Neuronal stem cell (in vitro differentiated cells): ENCODE measurements around the gene POLR3B.

Source experiments
- DNase-seq: peaks from one replicate; pipeline ENCODE4 v3.0.0-alpha.2; 2013; ENCODE audit warnings: low spot score
- H2AFZ ChIP-seq: one replicate; pipeline ENCODE4 v1.6.1; 2013; ENCODE audit warnings: mild to moderate bottlenecking, low read length, inconsistent platforms
- H2AK5ac ChIP-seq: 2 replicates; pipeline ENCODE4 v1.6.1; 2013; ENCODE audit warnings: low read depth, mild to moderate bottlenecking, inconsistent platforms, low read length, moderate library complexity, mixed read lengths
- H2BK120ac ChIP-seq: 2 replicates; pipeline ENCODE4 v1.6.1; 2013; ENCODE audit warnings: low read depth, mild to moderate bottlenecking, inconsistent platforms, low read length, moderate library complexity, mixed read lengths
- H2BK12ac ChIP-seq: one replicate; pipeline ENCODE4 v1.6.1; 2013; ENCODE audit warnings: low read length, inconsistent platforms
- H2BK15ac ChIP-seq: 2 replicates; pipeline ENCODE4 v1.6.1; 2013; ENCODE audit warnings: mild to moderate bottlenecking, low read length, inconsistent platforms, mixed read lengths
- H2BK5ac ChIP-seq: one replicate; pipeline ENCODE4 v1.6.1; 2013; ENCODE audit warnings: inconsistent platforms, mild to moderate bottlenecking, low read length, moderate library complexity
- H3K14ac ChIP-seq: one replicate; pipeline ENCODE4 v1.6.1; 2013; ENCODE audit warnings: low read length, inconsistent platforms
- H3K18ac ChIP-seq: 2 replicates; pipeline ENCODE4 v1.6.1; 2013; ENCODE audit warnings: low read length, inconsistent platforms
- H3K23ac ChIP-seq: 2 replicates; pipeline ENCODE4 v1.6.1; 2013; ENCODE audit warnings: low read depth, mild to moderate bottlenecking, mixed read lengths, low read length, inconsistent platforms; ENCODE audit not compliant: poor library complexity
- H3K27ac ChIP-seq: replicated peaks from 3 replicates; pipeline ENCODE4 v1.5.1; 2013; ENCODE audit warnings: low read length, inconsistent platforms
- H3K27me3 ChIP-seq, 3 experiments: 2 replicates each; pipeline ENCODE4 v1.6.1; 2013; ENCODE audit warnings: low read length in 3 of 3, mild to moderate bottlenecking in 2 of 3, inconsistent platforms in 1 of 3, low read depth in 1 of 3, mixed read lengths in 1 of 3, moderate library complexity in 1 of 3; ENCODE audit not compliant: control insufficient read depth in 3 of 3, insufficient read depth in 3 of 3
- H3K36me3 ChIP-seq, 2 donors: replicated peaks in 1 of 2; 2 replicates each; pipeline ENCODE4 v1.6.1; 2013; ENCODE audit warnings: low read length in 2 of 2; ENCODE audit not compliant: control insufficient read depth in 2 of 2, insufficient read depth in 2 of 2
- H3K4ac ChIP-seq: 2 replicates; pipeline ENCODE4 v1.6.1; 2013; ENCODE audit warnings: inconsistent platforms, mild to moderate bottlenecking, low read length, moderate library complexity
- H3K4me1 ChIP-seq, 2 donors: 1 replicate in 1 of 2; 2 replicates in 1 of 2; pipeline ENCODE4 v1.6.1; 2013; ENCODE audit warnings: low read length in 2 of 2, low read depth in 1 of 2; ENCODE audit not compliant: control insufficient read depth in 2 of 2, insufficient read depth in 1 of 2
- H3K4me2 ChIP-seq: one replicate; pipeline ENCODE4 v1.6.1; 2013; ENCODE audit warnings: mild to moderate bottlenecking, low read length, inconsistent platforms; ENCODE audit not compliant: insufficient read depth, poor library complexity, severe bottlenecking
- H3K4me3 ChIP-seq, 2 donors: 2 replicates each; pipeline ENCODE4 v1.5.1; 2013; ENCODE audit warnings: low read length in 2 of 2, mild to moderate bottlenecking in 2 of 2, inconsistent platforms in 1 of 2, moderate library complexity in 1 of 2
- H3K79me1 ChIP-seq: one replicate; pipeline ENCODE4 v1.6.1; 2013; ENCODE audit warnings: low read depth, mild to moderate bottlenecking, inconsistent platforms, low read length, moderate library complexity
- H3K9ac ChIP-seq: one replicate; pipeline ENCODE4 v1.6.1; 2013; ENCODE audit warnings: mild to moderate bottlenecking, low read depth, low read length, inconsistent platforms; ENCODE audit not compliant: poor library complexity
- H3K9me3 ChIP-seq, 2 donors: replicated peaks in 1 of 2; 2 replicates each; pipeline versions ENCODE3 to v1.6.1; 2013; ENCODE audit warnings: low read length in 2 of 2, mild to moderate bottlenecking in 2 of 2, inconsistent platforms in 1 of 2, low read depth in 1 of 2, mixed read lengths in 1 of 2, moderate library complexity in 1 of 2; ENCODE audit not compliant: control insufficient read depth in 2 of 2, insufficient read depth in 1 of 2
- H4K8ac ChIP-seq: one replicate; pipeline ENCODE4 v1.6.1; 2013; ENCODE audit warnings: low read depth, mild to moderate bottlenecking, inconsistent platforms, low read length, moderate library complexity
- H4K91ac ChIP-seq: one replicate; pipeline ENCODE4 v1.6.1; 2013; ENCODE audit warnings: low read length, low read depth, mild to moderate bottlenecking, inconsistent platforms; ENCODE audit not compliant: poor library complexity
- WGBS, 2 donors: extraction: QIAGEN DNeasy Blood & Tissue Kit; methylation state at CpG; one replicate each; pipeline ENCODE4 v1.1.7; 2013; ENCODE audit warnings: missing lambda C conversion rate in 2 of 2, mixed read lengths in 1 of 2; ENCODE audit not compliant: insufficient read length in 2 of 2, insufficient replicate concordance in 1 of 2; ENCODE audit errors: extremely low coverage in 2 of 2; 5-methylcytosine and 5-hydroxymethylcytosine counted together

The POLR3B gene

GRCh38 chr12:106353175-106353574 is 4.4 kb upstream of the POLR3B start:
- H3K27me3 ChIP-seq, result no peaks in the 10 kb centered on the region
- peaks cover 2% of the 10 kb centered on the region for H3K79me1 ChIP-seq
- H3K4me1 ChIP-seq, result peaks cover 0 to 4% of the 10 kb centered on the region in 2 donors
- H4K91ac ChIP-seq, result no peak overlapping the region
- no peak overlapping the region for H3K18ac ChIP-seq
- H4K8ac ChIP-seq, result no peak overlapping the region
- H3K9me3 ChIP-seq, result no peaks in the 10 kb centered on the region
- H3K4me3 ChIP-seq, result no peak overlapping the region
- no peak overlapping the region for H2BK5ac ChIP-seq
- H2AK5ac ChIP-seq, result no peak overlapping the region
- no peaks in the 10 kb centered on the region for H3K36me3 ChIP-seq
- no peak overlapping the region for H3K4me2 ChIP-seq
- no peak overlapping the region for H3K14ac ChIP-seq
- H2BK12ac ChIP-seq, result no peak overlapping the region
- no peak overlapping the region for H3K9ac ChIP-seq
- DNase-seq, result no peak
- no peak overlapping the region for H3K23ac ChIP-seq
- no peak overlapping the region for H2AFZ ChIP-seq
- H2BK15ac ChIP-seq, result no peak overlapping the region
- WGBS, 2 donors, result no CpG with 5 or more reads among the region's 6 CpGs
- H3K4ac ChIP-seq, result no peak overlapping the region
- H2BK120ac ChIP-seq, result no peak overlapping the region
- H3K27ac ChIP-seq, result no peak overlapping the region

- no peak overlapping the region for H2BK12ac ChIP-seq
- no peak overlapping the region for H3K23ac ChIP-seq
- no peak overlapping the region for H4K91ac ChIP-seq
- no peak for DNase-seq
- no peak overlapping the region for H3K9ac ChIP-seq
- no CpG with 5 or more reads among the region's 17 CpGs for WGBS, 2 donors
- peak overlapping the region; percentile 93 for H2BK5ac ChIP-seq
- peak overlapping the region; percentile 69 to 90 for H3K4me3 ChIP-seq
- H3K9me3 ChIP-seq, result no peaks in the 10 kb centered on the region
- no peaks in the 10 kb centered on the region for H3K36me3 ChIP-seq
- no peak overlapping the region for H2AK5ac ChIP-seq
- peaks cover 7% of the 10 kb centered on the region for H3K79me1 ChIP-seq
- no peak overlapping the region for H3K4ac ChIP-seq
- H2BK15ac ChIP-seq, result no peak overlapping the region
- H3K14ac ChIP-seq, result no peak overlapping the region
- no peak overlapping the region for H3K18ac ChIP-seq
- no peak overlapping the region for H2BK120ac ChIP-seq
- peaks cover 2 to 7% of the 10 kb centered on the region in 2 donors for H3K4me1 ChIP-seq
- H3K27me3 ChIP-seq, result no peaks in the 10 kb centered on the region
- H3K4me2 ChIP-seq, result peak overlapping the region; percentile 99
- peak overlapping the region; percentile 92 for H2AFZ ChIP-seq
- no peak overlapping the region for H4K8ac ChIP-seq
- no peak overlapping the region for H3K27ac ChIP-seq
These were observed 1.1 kb downstream of the POLR3B start for GRCh38 chr12:106358396-106359241.

GRCh38 chr12:106359646-106360399 is 2.3 kb downstream of the POLR3B start:
- Histone ChIP-seq H3K9me3 (no peaks in the 10 kb centered on the region), H3K79me1 (peaks cover 7% of the 10 kb centered on the region), H3K18ac (no peak overlapping the region), H3K36me3 (peaks cover 0 to 8% of the 10 kb centered on the region in 2 donors), H3K4me2 (no peak overlapping the region), H2BK15ac (no peak overlapping the region), H2AK5ac (no peak overlapping the region), H3K4me1 (peaks cover 2 to 7% of the 10 kb centered on the region in 2 donors), H3K9ac (no peak overlapping the region), H3K27me3 (no peaks in the 10 kb centered on the region), H3K4me3 (no peak overlapping the region), H2BK5ac (no peak overlapping the region), H3K14ac (no peak overlapping the region), H2AFZ (no peak overlapping the region), H3K23ac (no peak overlapping the region), H3K4ac (no peak overlapping the region), H2BK12ac (no peak overlapping the region), H4K8ac (no peak overlapping the region), H3K27ac (no peak overlapping the region), H2BK120ac (no peak overlapping the region), H4K91ac (no peak overlapping the region)
- no peak for DNase-seq
- no CpG with 5 or more reads among the region's 7 CpGs for WGBS, 2 donors

GRCh38 chr12:106360400-106360994 is 2.9 kb downstream of the POLR3B start:
- H4K91ac ChIP-seq, result no peak overlapping the region
- no peak overlapping the region for H3K9ac ChIP-seq
- H3K9me3 ChIP-seq, result no peaks in the 10 kb centered on the region
- no peak overlapping the region for H2BK15ac ChIP-seq
- H2BK12ac ChIP-seq, result no peak overlapping the region
- no peak overlapping the region for H2AFZ ChIP-seq
- H2AK5ac ChIP-seq, result no peak overlapping the region
- peaks cover 7% of the 10 kb centered on the region for H3K79me1 ChIP-seq
- H3K4me3 ChIP-seq, result no peak overlapping the region
- H3K4me1 ChIP-seq, result peaks cover 2 to 7% of the 10 kb centered on the region in 2 donors
- H3K23ac ChIP-seq, result no peak overlapping the region
- H3K4ac ChIP-seq, result no peak overlapping the region
- H3K36me3 ChIP-seq, result peaks cover 0 to 8% of the 10 kb centered on the region in 2 donors
- no peak overlapping the region for H2BK5ac ChIP-seq
- no peak for DNase-seq
- no peak overlapping the region for H3K18ac ChIP-seq
- no peak overlapping the region for H3K14ac ChIP-seq
- no peak overlapping the region for H3K27ac ChIP-seq
- H3K27me3 ChIP-seq, result no peaks in the 10 kb centered on the region
- no peak overlapping the region for H3K4me2 ChIP-seq
- no peak overlapping the region for H4K8ac ChIP-seq
- no peak overlapping the region for H2BK120ac ChIP-seq
- WGBS, 2 donors, result no CpG with 5 or more reads among the region's 5 CpGs
